Superior temporal gyrus (tissue), 1 donor: ENCODE measurements around the gene STIL.
A peak's percentile ranks its signal among the peaks of the same experiment; 100 is the strongest.
"Not testable (repeated sequence)": the region's sequence is repeated elsewhere in the genome, so short reads cannot be mapped to it uniquely, and the experiment has no call there.

Source experiments
- DNase-seq: peaks from one replicate; pipeline ENCODE4 v3.0.0-alpha.2; 2016; ENCODE audit errors: extremely low spot score

The STIL gene

DNA sequence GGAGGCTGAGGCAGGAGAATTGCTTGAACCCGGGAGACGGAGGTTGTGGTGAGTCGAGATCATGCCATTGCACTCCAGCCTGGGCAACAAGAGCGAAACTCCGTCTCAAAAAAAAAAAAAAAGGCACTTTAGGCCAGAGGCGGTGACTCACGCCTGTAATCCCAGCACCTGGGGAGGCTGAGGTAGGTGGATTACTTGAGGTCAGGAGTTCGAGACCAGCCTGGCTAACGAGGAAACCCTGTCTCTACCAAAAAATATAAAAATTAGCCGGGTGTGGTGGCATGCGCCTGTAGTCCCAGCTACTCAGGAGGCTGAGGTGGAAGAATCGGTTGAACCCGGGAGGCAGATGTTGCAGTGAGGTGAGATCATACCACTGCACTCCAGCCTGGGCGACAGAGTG lies 6.0 kb upstream of the STIL start:
- DNase-seq: not testable (repeated sequence)

DNA sequence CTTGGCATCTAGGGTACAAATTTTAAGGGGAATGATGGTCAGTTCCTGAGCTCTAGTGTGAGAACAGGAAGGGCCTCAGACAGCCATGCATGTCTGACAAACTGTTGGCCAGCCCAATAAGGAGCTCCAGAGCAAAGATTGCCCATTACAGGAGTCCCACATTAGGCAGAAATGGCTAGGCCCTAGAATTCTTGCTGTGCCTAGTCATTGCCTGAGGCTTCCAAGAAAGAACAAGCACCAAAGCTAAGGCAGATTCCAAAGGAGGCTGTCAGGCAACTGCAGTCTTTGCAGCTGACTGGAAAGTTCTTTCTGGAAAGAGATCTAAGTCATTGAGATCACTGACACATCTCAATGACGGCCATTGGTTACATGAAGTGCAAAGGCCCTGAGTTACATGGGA lies 3.9 kb upstream of the STIL start:
- no peak for DNase-seq

DNA sequence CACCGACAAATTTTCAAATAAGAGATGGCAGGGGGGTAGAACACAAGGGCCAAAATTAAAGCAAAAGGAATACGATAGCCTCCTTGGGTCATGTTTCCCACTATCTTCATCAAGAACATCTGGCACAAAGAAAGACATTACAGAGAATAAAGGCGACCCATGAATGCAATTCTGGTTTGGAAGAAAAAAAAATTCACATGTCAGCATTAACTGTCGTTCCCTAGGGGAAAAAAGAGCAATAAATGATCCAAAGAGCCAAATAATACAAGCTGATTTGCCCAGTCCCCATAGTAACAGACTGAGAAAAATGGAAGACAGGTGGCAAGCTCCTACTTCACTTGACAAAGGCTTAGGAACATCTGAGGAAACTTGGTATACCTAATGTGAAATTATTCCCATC lies 4.5 kb downstream of the STIL start:
- no peak for DNase-seq

DNA sequence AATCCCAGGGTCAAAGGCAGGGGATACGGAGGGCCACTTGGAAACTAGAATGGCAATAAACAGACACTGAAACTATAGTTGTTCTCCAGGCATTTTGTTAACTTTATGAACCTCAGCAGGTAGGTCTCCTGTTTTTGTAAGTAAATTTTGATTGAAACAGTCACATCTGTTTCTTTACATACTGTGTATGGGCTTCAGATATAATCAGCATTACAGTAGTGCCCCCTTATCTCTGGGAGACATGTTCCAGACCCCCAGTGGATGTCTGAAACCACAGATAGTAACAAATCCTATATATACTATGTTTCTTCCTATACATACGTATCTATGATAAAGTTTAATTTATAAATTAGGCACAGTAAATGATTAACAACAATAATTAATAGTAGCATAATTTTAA lies 11.5 kb downstream of the STIL start:
- DNase-seq: no peak

DNA sequence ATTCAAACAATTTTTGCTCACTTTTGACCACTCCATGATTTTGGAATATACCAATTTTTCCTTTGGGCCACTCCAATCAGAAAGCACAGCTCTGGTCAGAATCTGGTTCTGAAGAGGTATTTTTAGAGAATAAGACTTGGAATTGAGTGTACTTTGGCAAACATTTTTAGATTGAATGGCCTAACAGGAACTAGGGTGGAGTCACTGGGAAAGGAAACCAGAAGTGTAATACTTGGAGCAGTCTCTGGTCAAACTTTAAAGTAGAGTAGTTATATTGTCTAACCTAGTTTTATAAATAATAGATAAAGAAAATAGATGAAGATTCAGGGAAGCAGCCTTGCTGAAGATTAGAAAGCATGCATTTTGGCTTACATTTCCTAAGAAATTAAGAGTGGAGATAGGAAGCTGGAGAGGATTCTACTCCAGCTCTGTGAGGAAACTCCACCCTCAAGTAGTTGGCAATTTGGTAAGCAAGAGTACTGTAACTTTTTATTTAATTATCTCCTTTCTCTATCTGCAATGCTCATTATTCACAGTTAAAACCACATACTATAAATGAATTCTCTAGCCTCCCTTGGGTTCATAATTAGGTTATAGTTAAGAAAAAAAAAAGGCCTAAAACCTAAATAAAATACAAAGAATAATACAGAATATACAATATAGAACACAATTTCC lies 15.8 kb downstream of the STIL start:
- DNase-seq: no peak

DNA sequence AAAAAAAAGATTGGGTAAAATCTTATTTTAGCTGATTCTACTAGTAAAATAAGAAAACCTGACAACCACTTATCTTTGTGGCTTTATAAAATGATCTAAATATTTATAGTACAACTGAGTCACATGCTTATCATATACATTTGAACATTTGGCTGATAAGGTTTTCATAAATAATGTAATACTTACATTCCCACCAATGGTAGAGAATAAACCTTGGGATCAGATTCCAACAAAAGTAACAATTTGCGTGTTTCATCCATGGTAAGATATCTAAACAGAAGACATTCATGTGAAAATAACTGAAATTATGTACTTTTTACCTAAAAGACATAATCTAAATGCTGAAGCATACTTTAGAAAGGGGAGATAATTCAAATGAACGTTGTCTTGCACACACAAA lies 18.4 kb downstream of the STIL start:
- no peak for DNase-seq

DNA sequence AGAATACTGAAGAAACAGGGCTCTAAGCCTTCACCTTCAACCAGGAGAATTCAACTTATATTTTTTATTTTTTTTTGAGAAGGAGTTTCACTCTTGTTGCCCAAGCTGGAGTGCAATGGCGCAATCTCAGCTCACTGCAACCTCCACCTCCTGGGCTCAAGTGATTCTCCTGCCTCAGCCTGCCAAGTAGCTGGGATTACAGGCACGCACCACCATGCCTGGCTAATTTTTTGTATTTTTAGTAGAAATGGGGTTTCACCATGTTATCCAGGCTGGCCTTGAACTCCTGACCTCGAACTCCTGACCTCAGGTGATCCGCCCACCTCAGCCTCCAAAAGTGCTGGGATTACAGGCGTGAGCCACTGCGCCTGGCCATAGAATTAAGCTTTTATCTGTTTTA lies 19.1 kb downstream of the STIL start:
- not testable (repeated sequence) for DNase-seq

DNA sequence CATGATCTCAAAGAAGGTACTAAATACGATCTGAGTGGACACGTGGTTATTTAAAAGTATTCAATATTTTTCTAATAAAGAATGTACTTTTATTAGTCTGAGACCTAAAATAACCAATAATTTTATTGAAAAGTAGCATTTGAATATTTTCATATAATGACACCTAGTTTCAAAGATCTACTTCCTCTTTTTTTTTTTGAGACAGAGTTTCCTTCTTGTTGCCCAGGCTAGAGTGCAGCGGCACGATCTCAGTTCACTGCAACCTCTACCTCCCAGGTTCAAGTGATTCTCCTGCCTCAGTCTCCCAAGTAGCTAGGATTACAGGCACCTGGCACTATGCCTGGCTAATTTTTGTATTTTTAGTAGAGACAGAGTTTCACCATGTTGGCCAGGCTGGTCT lies 25.8 kb downstream of the STIL start:
- not testable (repeated sequence) for DNase-seq

DNA sequence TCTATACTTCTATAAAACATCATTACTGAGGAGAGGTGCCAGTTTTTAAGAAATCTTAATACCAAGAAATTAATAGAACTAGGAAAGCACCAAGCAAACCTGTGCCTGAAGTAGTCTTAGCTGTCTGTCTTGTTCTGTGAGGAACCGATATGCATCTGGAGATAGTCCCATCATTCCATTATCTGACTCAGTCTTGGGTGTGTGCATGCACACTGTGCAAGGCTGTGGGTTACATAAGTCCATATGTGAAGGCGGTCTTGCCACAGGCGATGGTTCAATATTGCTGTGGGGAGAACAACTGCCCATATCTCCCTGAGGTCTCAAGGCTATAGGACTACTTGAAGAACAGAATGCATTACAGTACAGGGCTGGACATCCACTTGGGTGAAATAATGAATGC lies 33.8 kb downstream of the STIL start:
- no peak for DNase-seq

DNA sequence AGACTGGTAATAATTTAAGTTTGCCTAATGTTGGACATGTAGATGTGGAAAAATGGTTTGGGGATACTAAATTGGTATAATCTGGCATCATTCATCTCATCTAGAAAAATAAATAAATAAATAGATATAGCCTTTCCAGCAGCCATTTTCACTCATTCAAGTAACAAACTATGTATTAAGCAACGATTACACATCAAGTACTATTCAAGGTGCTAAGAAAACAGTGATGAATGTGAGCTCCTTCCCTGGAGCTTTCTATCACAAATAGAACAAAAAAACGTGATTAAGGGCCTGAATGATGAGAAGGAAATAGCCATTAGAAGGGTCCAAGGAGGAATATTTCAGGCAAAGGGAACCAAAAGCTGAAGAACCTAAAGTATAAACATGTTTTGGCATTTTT lies 37.1 kb downstream of the STIL start:
- no peak for DNase-seq

DNA sequence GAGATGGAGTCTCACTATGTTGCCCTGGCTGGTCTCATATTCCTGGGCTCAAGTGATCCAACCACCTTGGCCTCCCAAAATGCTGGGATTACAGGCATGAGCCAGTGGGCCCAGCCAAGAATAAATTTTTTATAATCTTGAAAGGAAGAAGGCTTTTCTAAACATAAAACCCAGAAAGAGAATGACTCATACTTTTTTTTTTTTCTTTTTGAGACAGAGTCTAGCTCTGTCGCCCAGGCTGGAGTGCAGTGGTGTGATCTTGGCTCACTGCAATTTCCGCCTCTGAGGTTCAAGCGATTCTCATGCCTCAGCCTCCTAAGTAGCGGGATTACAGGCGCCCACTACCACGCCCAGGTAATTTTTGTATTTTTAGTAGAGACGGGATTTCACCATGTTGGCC lies 38.1 kb downstream of the STIL start:
- DNase-seq: not testable (repeated sequence)

DNA sequence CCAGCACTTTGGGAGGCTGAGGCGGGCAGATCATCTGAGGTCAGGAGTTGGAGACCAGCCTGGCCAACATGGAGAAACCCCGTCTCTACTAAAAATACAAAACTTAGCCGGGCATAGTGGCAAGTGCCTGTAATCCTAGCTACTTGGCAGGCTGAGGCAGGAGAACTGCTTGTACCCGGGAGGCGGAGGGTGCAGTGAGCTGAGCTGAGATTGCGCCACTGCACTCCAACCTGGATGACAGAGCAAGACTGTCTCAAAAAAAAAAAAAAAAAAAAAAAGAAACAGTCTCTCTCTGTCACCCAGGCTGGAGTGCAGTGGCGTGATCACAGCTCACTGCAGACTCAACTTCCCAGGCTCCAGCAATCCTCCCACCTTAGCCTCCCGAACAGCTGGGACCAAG lies 48.4 kb downstream of the STIL start:
- not testable (repeated sequence) for DNase-seq

DNA sequence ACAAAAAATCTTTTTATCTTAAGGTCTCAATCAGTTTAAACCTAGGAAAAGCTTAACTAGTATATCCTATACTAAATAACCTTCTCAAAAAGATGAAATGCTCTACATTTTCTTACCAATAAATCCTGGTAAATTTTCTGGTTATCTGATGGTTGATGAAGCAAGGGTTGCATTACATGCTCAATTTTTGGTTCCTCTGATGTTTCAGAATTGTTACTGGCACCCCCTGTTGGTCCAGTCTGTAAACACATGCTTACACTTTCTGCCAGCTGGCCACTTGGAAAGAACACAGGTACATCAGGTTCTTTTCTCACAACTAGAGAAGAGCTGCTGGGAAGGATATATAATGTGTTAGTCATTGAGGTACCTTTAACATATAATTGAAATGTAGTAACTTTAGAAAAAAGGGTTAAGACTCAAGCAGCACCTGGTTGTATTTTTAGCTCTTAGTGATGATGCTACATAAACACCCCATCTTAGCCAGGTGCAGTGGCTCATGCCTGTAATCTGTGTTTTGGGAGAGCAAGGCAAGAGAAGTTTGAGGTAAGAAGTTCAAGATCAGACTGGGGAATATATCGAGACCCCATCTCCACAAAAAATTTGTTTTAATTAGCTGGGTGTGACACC lies 51.0 kb downstream of the STIL start:
- DNase-seq: peak; percentile 24

DNA sequence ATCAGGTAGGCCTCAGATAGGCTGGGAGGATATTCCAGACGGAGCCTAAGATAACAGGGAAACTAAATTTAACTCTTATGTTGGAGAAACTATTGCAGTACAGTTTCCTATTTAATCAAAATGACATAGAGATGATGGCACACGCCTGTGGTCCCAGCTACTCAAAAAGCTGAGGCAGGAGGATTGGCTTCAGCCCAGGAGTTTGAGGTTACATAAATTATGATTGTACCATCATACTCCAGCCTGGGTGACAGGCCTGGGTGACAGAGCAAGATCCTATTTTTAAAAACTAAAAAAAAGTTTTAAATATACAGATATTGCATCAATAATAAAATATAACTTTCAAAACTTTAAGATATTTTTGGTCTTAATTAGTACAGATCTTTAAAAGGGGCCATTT lies 56.7 kb downstream of the STIL start:
- no peak for DNase-seq

DNA sequence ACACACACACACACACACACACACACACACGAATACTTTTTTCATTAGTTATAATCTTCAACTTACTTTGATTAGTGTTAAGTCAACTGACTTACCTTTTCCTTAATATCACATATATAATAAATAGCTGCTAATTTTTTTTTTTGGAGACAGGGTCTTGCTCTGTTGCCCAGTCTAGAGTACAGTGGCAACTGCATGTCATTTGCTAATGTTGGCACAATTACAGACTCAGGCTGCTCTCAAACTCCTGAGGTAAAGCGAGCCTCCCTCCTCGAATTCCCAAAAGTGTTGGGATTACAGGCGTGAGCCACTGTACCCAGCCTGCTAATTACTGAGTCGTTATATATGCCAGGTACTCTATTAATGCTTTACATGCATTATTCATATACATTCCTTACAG lies 61.2 kb downstream of the STIL start:
- DNase-seq: no peak

DNA sequence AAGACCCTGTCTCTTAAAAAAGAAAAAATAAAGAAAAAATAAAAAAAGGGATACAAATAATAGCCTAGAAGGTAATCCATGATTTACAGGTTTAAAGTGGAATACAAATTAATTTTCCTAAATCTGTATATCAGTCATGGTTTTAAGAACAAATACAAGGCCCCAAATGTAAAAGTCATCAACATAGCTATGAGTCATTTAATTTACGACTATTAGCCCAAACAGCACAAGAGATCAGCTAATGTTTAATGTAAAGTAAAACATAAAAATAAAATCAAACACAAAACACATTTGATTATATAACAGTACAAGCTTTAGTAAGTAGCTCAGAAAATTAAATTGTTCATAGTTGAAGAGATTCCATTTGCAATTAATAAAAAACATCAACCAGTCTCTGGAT lies 61.6 kb downstream of the STIL start:
- DNase-seq: no peak

DNA sequence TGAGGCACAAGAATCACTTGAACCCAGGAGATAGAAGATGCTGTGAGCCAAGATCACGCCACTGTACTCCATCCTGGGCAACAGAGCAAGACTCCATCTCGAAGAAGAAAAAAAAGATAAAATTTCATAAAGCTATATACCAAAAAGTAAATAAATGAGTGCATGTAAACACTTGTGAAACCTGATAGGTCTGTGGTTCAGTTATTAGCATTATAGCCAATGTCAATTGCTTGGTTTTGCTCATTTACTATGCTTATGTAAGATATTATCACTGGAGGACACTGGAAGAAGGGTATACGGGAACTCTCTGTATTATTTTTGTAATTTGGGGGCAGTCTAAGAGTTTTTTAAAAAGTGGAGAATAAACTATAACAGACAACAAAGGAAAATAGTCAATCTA lies 64.2 kb downstream of the STIL start:
- no peak for DNase-seq

DNA sequence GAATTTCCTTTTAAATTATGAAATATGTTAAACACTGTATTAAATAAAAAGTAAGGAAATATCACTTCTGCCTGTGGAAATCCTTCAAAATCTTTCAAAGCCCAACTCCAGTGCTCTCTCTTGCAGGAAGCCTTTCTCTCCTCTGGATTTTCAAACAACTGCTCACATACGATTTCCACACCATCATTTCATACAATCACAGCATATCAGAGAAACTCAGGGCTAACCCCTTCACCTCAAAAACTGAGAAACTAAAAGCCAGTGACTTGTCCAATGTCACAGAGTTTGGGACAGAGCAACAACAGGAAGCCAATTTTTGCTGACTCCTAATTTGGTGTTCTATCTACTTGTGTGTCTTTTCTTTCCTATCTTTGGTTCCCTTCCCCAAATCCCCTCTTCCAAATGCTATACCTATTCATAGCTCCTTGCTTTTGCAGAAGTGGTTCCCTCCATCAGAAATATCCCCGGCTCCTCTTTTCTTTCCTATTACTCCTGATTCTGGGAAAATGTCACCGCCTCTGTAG lies 69.5 kb downstream of the STIL start:
- no peak for DNase-seq

DNA sequence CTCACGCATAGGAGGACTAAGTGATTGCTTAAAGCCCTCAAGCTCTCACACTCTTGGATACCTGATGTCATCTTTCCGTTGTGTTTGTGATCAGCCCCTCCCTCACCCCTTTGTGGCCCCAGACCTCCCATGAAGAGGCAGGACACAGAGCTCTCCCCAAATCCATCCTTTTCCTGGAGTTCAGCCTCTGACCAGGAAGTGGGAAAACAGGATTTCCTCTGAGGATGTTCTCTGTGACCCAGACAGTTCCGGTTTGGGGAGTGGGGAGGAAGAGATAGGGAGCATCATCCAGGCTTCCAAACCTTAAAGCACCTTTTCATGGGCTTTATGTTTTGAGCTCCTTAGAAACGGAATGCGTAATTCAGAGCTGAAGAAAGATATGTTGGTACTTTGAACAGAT lies 70.0 kb downstream of the STIL start:
- DNase-seq: no peak

DNA sequence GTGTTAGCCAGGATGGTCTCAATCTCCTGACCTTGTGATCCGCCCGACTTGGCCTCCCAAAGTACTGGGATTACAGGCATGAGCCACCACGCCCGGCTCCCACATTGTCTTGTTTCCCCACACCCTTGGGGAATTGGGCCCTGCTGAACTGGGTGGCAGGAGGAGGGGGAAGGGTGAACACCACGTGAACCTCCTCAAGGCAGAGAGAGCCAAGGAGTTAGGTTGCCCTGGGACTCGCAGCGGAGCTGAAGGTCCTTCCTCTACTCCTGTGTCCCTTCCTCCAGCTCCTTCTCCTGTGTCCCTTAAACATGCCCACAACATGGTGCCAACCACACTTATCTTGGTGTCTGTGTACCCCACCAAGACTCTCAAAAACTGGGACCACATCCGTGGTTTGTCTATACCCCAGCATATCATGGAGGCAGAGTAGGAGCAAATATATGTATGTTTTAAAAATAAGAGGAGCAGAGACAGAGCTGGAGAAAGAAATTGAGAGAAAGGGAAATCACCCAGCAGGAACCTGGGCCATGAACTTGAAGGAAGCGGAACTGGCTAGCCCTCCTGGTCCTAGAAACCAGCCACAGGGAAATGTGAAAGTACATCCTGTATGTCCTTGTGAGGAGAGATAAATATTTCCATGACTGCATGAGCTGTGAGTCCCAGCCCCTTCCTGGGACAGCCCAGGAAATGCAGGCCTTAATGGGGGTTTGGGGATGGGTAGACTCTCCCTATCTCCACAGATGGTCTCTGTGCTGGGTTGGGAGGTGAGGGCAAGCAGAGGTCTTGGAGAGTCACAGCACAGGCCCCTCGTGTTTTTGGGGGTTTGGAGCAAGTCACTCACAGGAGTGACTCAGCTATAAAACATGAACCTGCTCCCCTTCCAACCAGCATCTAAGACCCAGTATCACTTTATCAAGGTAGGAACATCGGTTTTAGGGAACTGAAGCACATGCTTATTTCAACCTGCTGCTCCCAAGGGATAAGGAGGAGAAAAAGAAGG lies 72.5 kb downstream of the STIL start:
- DNase-seq: no peak

DNA sequence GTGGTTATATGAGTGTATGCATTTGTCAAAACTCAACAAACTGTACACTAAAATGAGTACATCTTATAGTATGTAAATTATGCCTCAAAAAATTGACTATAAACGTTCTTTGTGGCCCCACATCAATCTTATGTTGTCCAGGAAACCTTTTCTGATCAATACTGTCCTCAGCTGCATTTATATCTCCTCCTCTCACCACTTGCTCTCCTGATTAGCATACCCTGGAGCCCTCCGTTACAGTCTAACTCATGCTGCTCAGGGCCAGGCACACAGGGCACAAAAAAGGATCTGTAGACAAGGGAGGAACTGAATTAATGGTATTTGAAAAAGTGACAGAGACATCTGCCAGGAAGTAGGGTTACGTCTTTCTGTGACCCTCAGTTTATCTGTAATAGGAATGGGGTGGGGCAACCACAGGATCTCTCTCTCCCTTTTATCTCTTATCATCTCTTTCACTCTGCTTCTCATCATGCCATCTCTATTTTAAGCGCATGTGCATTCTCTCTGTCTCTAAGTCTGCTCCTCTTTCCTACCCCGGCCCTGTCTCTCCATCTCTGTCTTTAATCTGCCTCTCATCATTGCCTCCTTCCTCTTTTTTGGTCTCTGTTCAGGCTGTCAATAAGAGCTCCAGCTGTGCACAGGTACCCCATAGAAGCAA lies 74.9 kb downstream of the STIL start:
- DNase-seq: no peak

DNA sequence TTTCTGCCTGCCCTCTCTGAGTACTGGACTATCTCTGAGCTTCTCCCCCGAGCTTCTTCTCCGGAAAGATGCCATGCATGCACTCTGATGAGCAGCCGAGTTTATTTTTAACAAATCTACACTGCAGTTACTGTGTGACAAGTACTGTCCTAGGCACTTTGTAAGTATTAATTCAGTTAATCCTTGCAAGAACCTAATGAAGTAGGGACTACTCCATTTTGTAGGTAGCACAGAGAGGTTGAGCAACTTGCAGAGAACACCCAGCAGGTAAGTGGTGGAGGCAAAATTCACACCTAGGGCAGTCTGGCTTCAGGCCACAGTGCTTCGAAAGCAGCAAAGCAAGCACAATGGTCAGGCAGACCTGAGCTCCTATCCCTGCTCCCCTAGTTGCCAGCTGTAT lies 78.1 kb downstream of the STIL start:
- DNase-seq: no peak
